ENCODE data around the gene SPNS2.

SPNS2 gene

DNA sequence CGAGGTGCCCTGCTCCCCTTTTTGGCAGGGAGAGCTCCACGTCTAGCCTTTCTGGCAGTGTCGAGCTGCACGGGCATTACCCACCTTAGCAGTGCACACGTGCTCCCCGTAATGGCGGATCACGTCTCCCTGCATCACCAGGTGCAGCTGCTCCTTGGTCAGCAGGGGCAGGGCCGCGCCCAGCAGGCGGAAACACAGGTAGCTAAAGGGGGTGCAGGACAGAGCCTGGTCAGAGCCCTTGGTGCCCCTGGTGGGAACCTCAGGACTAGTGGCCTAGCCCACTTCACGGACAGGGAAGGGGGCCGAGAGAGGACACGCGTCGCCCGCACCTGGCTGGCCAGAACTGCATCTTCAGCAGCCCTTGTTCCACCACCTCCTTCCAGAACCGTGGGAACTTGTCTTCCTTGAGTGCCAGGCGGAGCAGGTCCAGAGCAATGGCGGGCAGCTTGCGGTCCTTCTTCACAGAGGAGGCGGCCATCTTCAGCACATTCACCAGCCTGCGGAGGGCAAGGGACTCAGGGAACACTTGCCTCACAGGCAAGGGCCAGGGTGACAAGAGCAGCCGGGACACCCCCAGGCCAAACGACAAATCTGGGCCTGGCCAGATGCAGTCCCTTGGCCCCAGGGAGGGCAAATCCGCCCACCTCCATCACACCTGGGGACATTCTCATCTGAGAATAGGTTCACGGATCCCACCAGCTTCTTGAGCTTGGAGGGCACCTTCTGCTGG lies 53.3 kb downstream of the SPNS2 start:
- no peak for DNase-seq

DNA sequence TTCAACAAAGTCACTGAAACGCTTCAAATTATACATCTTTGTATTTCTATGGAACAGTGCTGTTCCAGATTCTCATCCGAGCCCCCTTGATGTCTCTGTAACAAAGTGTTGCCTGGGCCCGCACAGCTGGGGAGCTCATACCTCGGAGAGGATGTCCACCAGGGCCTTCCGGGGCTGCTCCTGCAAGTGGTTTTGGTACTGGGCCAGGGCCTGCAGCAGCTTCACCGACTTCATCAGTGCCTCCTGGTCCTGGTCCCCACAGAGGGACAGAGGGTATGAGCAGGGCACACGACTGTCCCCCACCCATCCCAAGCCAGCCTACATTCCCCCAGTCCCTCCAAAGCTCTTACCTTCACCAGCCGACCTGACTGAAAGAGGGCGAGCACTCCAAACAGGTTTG lies 55.0 kb downstream of the SPNS2 start:
- DNase-seq, result no peak

DNA sequence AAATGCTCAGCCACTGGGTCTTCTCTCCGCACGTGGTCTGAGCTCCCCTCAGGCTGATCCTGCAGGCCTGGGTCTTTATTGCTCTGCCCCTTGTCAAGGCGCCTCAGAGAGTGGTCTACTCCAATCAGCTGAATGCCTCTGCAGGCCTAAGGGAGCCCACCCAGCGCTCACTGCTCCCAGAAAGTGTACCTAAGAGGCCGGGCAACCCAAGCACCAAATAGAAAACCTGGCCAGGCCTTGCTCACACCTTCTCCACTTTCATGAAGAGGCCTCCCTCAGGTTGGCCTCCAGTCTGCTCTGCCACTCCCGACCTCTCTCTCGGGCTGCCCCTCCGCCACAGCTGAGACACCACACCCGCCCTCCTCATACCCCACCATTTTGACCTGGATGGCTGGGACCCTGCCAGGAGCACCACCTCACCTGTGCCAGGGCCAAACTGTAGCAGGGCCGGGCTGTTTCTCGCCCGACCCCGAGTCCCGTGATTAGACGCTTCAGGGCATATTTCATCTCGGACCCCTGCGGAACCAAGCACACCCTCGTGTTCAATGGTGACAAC lies 55.8 kb downstream of the SPNS2 start:
- DNase-seq, result no peak

DNA sequence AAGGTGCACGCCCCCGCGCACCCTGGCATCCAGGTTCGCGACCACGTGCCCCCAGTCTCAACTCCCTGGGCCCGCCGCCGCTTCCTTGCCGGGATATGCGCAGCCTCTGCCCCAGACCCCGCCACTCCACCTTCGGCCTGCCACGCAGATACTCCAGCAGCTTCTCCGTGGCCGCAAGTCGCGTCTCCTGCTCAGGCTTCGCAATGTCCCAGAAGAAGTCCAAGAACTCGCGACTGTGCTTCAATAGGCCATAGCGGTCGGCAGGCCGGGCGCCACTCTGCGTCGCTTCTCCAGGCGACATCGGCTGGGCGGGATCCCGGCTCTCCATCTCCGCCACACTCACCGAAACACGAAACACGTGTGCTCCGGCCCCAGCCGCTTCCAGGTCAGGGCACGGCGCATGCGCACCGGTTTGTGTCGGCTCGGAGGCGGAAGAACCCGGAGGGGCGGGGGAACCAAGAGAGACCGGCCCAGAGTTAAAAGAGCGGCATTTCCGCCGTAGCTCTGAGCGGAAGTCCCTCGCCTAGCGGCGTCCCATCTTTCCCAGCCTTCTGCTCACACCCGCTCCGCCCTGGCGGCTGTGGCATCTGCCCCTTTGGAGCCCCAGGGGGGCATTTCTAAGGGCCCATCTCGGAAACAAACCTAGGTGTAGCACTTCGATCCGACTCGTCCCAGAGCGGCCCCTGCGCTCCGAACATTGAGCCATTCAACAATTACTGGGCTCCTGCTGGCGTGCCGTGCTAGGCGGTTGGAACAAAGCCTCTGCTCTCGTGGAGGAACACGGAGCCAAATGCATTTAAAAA lies 56.5 kb downstream of the SPNS2 start, which contains the start of gene MYBBP1A:
Gene MYBBP1A (minus strand): TSS at position 388 of the 803 bp plus-strand sequence. CDS start 60 bp downstream, at position 328.
- DNase-seq, result peak; percentile 87 to 95 (median 92)

DNA sequence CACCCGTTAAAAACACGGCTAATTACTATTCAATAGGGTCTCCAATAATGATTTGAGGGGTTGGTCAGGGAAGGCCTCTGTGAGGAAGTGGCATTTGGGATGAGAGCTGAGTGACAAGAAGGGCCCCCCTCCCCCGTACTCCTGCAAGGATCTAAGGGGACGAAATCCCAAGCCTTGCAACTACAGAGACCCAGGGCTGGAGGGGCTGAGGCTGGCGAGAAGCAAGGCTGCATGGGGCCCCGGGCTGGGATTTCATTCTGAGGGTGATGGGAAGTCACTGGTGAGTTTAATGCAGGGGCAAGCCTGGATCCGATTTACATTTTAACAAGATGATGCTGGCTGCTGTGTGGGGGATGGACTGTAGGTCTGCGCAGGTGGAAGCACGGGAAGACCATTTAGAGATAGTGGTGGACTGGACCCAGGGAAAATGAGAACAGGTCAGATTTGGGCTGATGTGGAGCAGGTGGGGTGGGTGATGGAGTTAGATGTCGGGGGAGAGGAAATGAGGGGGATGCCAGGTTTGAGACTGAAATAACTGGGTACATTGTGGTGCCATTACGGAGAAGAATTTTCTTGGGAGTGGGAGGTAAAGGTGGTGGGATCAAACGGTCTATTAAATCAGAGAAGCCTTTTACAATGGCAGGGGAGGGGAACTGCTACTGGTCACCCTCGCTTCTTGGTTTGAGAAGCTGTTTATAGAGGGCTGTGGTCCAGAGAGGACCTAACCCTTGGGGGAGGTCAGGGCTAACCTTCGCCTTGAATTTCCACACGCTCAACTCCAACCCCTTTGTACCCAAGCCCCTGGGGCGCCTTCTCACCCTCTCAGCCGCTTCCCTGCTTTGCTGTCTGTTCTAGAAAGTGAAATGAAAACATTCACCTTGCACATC lies 57.4 kb downstream of the SPNS2 start:
- DNase-seq, result no peak

DNA sequence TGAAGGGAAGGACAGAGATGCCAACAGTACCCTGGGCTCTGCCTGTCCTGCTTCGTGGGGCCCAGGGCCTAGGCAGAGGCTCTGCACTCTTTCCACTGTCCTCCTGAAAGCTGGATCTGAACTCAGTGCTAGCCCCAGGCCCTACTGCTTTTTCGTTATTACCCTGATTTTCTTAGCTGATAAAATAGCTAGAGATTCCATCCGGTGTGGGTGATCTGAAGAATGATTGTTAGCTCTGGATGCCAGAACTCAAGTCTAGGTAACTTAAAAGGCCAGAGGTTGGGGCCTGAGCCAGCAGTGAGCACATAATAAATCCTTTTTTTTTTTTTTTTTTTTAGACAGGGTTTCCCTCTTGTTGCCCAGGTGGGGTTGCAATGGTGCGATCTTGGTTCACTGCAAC lies 58.3 kb downstream of the SPNS2 start:
- no peak for DNase-seq

DNA sequence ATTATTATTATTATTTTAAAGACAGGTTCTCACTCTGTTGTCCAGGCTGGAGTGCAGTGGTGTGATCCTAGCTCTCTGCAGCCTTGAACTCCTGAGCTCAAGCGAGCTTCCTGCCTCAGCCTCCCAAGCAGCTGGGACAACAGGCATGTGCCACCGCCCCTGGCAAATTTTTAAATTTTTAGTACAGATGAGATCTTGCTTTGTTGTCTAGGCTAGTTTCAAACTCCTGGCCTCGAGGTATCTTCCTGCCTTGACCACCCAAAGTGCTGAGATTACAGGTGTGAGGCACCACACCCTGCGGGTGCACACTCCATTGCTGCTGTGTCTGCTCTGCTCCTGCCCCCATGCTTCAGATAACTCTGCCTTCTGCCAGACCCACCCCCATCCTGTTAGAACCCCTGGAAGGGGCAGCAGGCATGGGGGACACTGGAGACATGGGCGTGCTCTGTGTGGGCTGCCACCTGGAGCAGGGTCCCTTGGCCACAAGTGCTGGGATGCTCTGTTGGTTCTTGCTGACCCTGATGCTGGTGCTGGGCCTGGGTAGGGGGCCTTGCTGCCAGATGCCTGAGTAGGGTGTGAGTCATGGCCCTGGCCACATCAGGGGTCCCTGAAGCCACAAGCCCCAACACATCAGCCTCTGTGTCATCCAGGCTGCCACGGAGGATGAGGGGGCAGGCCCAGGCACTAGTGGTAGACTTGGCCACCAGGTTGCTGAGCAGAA lies 59.1 kb downstream of the SPNS2 start:
- DNase-seq, result no peak

DNA sequence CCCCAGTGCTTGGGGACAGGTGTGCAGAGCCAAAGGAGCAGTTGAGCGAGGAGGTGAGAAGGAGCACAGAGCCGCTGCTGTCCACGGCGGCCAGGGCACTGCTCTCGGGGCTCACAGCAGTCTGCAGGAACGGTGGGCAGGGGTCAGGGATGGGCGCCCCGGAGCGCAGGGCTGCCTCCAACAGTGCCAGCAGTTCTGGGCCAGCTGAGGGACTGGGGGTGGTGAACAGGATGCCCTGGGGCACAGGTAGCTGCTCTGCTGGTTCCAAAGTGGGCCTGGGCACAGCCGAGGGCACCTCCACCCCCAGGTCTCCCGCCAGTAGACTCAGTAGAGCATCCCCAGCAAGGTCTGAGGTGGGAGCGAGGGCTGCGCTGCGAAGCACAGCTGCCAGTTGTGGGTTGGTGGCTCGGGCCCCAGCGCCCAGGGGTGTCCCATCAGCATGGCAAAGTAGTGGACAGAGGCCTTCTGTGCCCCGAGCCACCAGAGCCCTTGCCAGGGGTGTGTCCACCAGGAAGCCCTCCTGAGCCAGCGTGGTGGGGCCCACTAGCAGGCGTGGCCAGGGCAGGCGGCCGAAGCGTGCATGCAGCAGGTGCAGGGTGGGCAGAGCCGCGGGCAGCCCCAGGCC lies 59.8 kb downstream of the SPNS2 start:
- DNase-seq, result no peak

DNA sequence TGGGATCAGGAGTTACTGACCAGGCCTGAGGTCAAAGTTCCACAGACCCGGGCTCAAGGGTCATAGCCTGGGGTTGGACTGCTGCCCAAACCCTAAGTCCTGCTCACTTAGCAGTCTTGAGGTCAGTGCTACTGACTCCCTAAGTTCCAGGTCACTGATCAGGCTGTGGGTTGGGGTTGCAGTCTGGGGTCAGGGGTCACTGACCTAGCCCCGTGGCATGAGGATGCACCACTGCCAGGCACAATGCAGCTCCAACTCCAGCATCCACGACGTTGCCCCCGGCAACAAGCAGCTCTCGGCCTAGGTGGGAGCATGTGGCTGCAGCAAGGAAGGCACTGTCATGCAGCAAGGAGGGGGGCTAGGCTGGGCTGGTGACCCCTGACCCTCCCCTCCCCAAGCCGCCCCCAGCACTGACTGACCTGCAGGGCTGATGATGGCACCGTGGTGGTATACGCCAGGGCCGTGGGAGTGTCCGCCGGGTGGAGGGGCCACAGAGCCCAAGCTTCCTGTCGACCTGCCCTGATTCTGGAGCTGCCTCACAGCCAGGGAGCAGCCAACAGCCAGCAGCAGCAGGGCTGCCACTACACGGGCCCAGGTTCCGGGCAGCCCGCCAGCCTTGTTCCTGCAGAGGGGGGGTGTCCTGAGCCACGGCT lies 60.6 kb downstream of the SPNS2 start:
- DNase-seq, result no peak

DNA sequence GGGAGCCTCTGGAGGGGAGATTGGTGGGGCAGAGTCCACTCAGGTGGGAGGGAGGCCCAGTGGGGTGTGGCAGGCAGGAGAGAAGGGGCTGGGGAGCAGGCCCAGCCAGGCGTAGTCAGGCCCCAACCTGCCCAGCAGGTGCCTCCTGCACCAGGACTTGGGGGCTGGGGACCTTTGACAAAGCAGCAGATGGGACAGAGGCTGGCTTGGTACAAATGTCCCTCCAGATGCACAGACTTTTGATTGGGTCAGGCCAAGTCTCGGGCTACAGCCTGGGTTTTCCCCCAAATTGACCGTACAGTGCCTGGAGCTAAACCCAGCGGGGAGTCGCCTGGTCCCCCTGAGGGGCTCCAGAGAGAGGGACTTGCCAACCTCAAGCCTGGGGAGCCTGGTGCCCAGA lies 61.3 kb downstream of the SPNS2 start:
- no peak for DNase-seq

DNA sequence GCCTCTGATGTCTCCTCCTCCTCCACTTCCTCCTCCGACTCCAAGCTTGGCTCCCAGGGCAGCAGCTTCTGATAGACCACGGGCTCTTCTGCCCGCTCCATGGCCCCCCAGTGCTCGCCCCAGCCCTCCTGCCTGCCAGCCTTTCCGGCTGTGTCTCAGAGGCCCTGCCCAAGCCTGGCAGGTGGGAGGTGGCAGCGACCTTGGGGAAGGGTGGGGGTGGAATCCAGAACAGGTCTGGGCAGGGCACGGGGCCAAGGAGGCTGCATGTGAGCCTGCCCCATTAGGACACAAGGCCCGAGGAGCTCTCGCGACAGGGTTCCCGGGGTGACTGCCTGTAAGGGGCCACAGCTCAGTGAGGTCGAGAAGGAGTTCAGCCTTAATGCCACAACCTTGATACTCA lies 61.7 kb downstream of the SPNS2 start, which contains the start of gene GGT6:
Gene GGT6 (minus strand): TSS at position 157 of the 400 bp plus-strand sequence. CDS start 56 bp downstream, at position 101.
- DNase-seq, result no peak

DNA sequence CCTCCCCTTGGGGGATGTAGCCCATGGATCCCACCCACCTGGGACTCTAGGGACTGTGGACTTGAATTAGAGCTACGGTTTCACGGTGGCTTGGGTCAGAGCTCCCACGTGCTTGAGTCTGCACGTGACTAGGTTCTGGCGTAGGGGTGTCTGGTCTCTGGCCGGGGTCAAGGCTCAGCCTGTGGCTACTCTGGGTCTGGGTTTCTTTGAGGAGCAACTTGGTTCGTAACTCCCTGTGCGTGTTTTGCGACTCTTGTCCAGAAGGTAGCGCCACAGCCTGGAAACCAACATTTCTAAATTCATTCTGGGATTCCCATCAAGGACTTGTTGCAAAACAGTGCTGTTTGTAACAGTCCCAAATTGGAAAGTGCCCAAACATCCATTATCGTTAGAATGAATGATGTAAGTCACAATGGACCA lies 62.2 kb downstream of the SPNS2 start:
- no peak for DNase-seq

DNA sequence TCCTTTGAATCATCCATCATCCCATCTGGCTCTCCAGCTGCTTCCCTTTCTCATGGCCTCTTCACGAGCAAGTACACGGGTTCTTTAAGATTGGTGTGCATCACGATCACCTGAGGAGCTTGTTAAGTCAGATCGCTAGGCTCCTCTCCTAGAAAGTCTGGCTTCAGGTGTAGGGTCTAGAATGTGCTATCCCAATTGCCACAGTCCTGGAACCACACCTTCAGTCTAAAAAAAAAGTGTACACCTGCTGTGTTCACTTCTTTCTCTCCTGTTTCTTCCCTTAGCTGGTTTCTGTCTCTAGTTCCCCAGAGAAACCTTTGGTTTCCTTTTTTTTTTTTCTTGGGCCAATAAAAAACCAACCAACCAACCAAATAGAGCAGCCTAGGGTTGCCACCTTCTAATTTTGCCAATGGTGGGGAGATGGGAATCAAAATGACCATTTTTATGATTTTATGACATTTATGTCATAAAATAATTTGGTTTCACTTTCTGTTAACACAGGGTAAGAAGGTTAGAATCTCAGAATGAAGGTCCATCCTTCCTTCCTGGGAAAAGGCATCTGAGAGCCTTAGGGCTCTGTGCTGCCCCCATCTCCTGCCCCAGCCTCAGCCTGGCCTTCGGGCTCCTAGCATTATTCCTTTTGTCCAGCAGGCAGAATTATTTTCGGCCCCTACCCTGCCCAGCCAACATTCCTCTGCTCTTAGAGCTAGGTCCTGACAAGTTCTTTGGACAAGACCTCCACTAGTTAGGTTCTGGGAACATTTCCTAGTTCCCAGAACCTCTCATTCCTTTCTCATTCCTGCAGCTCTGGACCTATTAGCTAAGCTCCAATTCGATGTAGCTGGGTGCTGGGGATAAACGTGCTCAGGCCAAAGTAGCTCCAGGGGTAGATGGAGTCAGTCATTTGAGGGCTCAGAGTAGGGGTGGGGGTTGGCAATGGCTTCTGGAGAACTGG lies 63.6 kb downstream of the SPNS2 start:
- DNase-seq, result no peak

DNA sequence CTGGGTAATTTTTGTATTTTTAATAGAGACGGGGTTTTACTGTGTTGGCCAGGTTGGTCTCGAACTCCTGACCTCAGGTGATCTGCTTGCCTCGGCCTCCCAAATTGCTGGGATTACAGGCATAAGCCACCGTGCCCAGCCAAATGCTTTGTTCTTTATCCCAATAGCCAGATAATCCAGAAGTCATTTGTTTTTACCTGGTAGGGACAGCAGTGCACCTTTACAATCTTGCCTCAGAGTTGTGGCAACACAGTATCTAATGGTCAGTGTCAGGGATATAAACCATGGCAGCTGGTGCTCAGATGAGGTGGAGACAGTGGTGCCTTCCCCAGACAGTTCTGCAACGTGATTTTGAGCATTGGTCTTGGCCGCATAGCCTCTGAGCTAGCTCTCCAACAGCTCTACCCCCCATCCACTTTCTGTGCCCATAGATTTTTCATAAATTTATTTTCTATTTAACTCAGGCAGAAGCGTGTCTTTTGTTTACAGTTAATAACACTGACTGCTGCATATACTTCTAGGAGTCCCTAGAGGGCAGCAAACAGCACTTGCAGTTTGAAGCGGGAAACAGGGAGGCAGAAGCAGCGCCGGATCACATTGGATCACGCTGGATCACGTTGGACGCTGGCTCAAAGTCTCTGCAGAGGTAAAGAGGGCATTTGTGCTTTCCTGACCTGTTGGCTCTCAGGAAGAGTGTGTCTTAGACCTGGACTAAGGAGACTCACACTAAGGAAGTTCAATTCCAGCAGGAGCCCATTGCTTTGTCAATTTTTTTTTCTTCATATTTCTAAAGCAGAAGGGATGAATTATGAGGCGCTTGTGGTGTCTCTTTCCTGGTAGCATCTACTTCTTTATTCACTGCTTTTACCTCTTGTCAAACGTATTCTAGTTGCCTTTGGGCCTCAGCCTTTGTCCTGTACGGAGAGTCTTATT lies 66.8 kb downstream of the SPNS2 start:
- DNase-seq, result peak; percentile 13 to 60 (median 27)

DNA sequence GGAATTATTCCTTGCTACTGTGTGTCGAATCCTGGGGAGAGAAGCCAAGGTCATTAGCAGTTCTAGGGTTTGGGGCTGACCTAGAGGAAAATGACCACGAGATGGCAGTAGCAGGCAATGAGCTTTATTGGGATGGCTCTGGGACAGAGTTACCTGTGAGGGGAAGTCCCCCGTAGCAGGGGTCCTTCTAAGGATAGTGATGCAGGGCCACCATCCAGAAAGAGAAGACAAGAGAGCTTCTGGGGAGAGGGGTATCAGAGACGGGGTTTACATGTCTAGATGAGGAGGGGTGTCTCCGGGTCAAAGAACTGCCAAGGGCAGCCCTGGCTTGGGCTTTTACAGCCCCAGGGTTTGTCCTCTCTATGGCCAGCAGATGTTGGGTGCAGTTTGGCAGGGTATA lies 68.1 kb downstream of the SPNS2 start:
- DNase-seq, result peak in 3 of 6 experiments; percentile 6 to 16 (median 11)

DNA sequence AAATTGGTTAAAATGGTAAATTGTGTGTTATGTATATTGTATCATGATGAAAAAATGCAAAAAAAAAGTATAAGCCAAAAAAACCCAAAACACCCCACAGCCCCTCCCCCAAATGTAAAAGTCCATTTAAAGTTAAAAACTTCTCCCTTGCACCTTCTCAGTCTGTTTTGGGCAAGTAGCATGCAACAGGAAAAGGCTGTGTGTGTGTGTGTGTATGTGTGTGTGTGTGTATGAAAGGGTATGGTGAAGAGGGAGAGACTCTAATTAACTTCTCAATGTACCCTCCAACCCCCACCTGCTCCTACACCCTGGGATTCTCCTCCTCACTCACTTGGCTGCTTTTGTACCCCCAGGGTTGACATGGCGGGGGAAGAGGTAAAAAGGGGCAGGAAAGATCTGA lies 70.9 kb downstream of the SPNS2 start:
- DNase-seq, result peak in 2 of 6 experiments; percentile 9 to 12

DNA sequence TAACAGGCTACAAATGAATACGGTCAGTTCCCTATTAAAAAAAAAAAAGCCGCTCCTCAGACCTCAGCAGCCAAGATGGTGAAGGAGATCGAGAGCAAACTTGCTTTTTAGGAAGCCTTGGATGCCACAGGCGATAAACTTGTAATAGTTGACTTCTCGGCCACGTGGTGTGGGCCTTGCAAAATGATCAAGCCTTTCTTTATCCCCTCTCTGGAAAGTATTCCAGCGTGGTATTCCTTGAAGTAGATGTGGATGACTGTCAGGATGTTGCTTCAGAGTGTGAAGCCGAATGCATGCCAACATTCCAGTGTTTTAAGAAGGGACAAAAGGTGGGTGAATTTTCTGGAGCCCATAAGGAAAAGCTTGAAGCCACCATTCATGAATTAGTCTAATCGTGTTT lies 73.5 kb downstream of the SPNS2 start:
- DNase-seq, result no peak

DNA sequence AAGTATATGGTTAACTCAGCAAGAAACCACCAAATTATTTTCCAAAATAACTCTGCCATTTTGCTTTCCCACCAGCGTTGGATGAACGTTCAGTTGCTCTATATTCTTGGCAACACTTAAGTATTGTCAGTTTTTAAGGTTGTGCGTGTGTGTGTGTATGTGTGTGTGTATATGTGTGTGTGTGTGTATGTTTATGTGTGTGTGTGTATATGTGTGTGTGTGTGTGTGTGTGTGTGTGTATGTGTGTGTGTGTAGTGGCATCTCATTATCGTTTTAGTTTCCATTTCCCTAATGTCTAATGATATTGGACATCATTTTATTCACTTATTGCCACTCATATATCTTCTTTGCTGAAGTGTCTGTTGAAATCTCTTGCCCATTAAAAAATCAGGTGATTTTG lies 74.4 kb downstream of the SPNS2 start:
- DNase-seq, result no peak

DNA sequence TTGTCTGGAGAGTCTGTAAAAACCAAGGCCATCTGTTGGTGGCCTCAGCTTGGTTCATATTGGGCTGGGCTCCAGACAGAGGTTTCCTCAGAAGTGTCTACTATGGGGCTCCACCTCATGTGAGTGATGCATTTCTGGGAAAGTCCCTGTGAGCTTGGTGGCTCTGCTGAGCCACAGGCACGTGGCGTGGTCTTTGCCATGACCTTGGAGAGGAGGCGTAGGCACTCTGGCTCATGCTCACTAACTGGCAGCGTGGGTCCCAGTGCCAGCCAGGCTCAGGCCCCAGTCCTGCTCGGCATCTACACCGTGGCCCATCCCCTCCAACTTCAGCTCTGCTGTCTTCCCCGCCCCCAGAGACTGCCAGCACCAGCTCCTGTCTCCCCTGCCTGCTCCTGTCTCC lies 75.0 kb downstream of the SPNS2 start:
- DNase-seq, result no peak
